ENCODE measurements around the gene RAF1.

DNA sequence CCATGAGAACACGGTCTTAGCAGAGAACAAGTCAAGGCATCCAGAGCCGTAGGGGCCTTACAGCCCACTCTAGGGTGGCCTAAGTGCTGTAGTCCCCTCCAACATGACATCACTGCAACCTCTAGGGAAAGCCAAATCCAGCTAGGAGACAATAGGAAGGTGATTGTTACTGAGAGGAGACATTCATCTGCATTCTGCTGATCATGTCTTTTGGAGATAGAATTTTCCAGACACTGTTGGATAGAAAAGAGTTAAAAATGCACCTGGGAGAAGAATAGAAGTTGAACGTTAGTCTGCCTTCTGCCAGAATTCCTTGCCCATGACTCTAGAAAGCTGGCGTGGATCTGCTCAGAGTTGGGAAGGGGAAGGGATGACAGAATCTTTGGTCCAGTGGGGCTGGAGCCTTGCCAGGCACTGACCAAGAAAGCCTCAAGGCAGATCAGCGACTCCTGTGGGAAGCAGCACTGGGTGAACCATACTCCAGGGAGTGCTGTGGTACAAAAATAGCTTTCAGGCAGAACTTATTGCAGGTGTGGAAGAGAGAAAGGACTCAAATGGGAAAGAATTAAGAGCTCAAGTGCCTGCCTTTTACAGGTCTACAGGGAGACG is 44.8 kb upstream of the RAF1 start:
- TF ChIP-seq, protein P1, sequence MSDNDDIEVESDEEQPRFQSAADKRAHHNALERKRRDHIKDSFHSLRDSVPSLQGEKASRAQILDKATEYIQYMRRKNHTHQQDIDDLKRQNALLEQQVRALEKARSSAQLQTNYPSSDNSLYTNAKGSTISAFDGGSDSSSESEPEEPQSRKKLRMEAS (IDR thresholded peaks at IDR 0.05; ENCODE audit: insufficient read depth, insufficient read length) = no peak
- TF ChIP-seq, protein P2, sequence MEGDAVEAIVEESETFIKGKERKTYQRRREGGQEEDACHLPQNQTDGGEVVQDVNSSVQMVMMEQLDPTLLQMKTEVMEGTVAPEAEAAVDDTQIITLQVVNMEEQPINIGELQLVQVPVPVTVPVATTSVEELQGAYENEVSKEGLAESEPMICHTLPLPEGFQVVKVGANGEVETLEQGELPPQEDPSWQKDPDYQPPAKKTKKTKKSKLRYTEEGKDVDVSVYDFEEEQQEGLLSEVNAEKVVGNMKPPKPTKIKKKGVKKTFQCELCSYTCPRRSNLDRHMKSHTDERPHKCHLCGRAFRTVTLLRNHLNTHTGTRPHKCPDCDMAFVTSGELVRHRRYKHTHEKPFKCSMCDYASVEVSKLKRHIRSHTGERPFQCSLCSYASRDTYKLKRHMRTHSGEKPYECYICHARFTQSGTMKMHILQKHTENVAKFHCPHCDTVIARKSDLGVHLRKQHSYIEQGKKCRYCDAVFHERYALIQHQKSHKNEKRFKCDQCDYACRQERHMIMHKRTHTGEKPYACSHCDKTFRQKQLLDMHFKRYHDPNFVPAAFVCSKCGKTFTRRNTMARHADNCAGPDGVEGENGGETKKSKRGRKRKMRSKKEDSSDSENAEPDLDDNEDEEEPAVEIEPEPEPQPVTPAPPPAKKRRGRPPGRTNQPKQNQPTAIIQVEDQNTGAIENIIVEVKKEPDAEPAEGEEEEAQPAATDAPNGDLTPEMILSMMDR (IDR thresholded peaks at IDR 0.05; ENCODE audit: extremely low read depth in 1 of 2, insufficient read depth in 1 of 2, low read depth in 1 of 2, low read length in 2 of 2) = no peak
- TF ChIP-seq EZH2 (IDR thresholded peaks at IDR 0.05; ENCODE audit: borderline replicate concordance, low read depth, low read length, severe bottlenecking) (no peak), POLR2A (IDR thresholded peaks at IDR 0.05; ENCODE audit: low read depth, low read length) (no peak), POLR2AphosphoS5 (IDR thresholded peaks at IDR 0.05; ENCODE audit: insufficient read depth, low read depth, low read length) (no peak), FOS (IDR thresholded peaks at IDR 0.05; ENCODE audit: borderline replicate concordance, insufficient read depth, low read length) (no peak), GATA2 (IDR thresholded peaks at IDR 0.05; ENCODE audit: insufficient read depth, insufficient read length, low read depth, low read length) (no peak)

Data from endothelial cell of umbilical vein (primary cell).